Stimulated activated naive CD8-positive, alpha-beta T cell treated with anti-CD3 and anti-CD28 coated beads, Interleukin-15, amount 100 ng/mL, for 72 hours (primary cell): ENCODE results near the gene RUNDC3A.
A peak's percentile ranks its signal among the peaks of the same experiment; 100 is the strongest.

ENCODE experiments used
- ATAC-seq: fragments of 150-1000 bp; cut with Tn5 transposase; 2 replicates; pipeline ENCODE4 v1.10.0; 2021; ENCODE audit warnings: mild to moderate bottlenecking, moderate library complexity
- DNase-seq, 2 donors: peaks; one replicate each; pipeline ENCODE4 v3.0.0; 2021 to 2022
- H3K27ac Mint-ChIP-seq, 2 donors: one replicate each; pipeline ENCODE4 v1.8.0; 2022; ENCODE audit warnings: mild to moderate bottlenecking in 2 of 2, mixed read lengths in 2 of 2, moderate library complexity in 2 of 2
- H3K27me3 Mint-ChIP-seq: one replicate; pipeline ENCODE4 v1.8.0; 2022; ENCODE audit warnings: mixed read lengths
- H3K4me1 Mint-ChIP-seq: one replicate; pipeline ENCODE4 v1.8.0; 2022; ENCODE audit warnings: mild to moderate bottlenecking, mixed read lengths
- H3K4me3 Mint-ChIP-seq, 2 donors: one replicate each; pipeline ENCODE4 v1.8.0; 2022; ENCODE audit warnings: mild to moderate bottlenecking in 2 of 2, mixed read lengths in 2 of 2, moderate library complexity in 1 of 2
- H3K9me3 Mint-ChIP-seq, 2 donors: one replicate each; pipeline ENCODE4 v1.8.0; 2022; ENCODE audit warnings: mixed read lengths in 2 of 2

Gene RUNDC3A

DNA sequence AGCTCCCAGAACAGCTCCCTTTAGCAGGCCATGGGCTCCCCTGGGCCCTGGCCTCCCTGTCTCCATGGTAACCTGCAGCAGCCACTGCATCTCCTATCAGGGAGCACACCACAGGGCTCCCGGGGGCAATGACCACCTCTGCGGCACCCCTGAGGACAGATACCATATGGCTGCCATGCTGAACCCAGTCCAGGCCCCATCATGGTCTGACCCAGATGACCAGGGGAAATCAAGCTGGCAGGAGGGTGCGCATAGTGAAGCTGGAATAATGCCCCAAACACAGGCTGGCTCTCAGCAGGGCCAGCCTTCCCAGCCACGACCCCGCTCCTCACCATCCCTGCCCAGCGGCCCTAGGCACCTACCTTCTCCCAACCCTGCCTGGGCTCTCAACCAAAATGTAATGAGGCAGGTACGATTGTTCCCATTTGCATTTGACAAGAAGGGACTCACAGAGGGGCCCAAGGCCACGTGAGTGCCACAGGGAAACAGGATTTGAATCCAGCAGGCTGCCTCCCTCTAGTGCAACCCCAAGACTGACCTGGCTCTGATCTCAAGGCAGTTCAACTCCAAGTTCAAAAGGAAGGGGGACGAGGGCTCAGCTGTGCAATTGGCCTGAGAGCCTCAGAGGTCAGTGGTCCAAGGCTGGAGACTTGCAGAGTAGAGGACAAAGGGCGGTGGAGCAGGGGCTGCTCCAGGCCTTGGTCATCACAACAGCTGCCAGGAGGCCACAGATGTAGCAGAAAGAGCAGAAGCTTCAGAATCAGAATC lies 2.4 kb downstream of the RUNDC3A start:
- Mint-ChIP-seq H3K4me3 (no peak overlapping the region), H3K9me3 (no peaks in the 10 kb centered on the region), H3K4me1 (peaks cover 34% of the 10 kb centered on the region), H3K27me3 (peaks cover 81% of the 10 kb centered on the region), H3K27ac (no peak overlapping the region)
- DNase-seq (no peak), ATAC-seq (no peak)

DNA sequence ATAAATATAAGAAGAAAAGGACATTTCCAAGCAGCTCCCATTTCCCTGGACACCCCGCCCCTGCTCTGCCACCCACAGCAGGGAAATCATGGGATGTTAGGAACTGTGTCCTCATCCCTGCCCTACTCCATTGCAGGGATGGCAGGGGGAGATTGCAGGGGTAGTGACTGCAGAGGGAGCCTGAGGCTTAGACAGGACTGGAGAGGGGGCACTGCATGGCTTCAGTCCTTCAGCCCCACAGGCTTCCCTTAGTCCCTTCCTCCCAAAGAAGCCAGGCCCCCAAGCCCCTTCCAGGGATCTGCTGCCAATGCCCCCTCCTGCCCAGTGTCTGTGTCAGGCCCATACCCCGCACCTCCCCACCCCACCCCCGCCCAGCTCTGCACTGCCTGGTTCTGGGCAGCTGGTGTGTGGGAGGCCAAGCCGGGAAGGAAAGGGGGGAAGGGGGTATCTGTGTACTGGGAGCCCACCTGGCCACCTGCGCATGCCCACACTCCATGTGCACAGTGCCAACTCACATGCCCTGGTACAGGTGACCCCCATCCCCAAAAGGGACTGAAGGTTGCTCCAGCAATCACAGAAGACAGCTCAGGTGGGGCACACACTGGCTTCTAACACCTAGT lies 3.3 kb downstream of the RUNDC3A start:
- DNase-seq (no peak), ATAC-seq (no peak)
- H3K27ac Mint-ChIP-seq = no peak overlapping the region
- H3K4me3 Mint-ChIP-seq = no peak overlapping the region
- H3K27me3 Mint-ChIP-seq = peaks cover 82% of the 10 kb centered on the region
- H3K4me1 Mint-ChIP-seq = peaks cover 42% of the 10 kb centered on the region
- H3K9me3 Mint-ChIP-seq = no peaks in the 10 kb centered on the region

DNA sequence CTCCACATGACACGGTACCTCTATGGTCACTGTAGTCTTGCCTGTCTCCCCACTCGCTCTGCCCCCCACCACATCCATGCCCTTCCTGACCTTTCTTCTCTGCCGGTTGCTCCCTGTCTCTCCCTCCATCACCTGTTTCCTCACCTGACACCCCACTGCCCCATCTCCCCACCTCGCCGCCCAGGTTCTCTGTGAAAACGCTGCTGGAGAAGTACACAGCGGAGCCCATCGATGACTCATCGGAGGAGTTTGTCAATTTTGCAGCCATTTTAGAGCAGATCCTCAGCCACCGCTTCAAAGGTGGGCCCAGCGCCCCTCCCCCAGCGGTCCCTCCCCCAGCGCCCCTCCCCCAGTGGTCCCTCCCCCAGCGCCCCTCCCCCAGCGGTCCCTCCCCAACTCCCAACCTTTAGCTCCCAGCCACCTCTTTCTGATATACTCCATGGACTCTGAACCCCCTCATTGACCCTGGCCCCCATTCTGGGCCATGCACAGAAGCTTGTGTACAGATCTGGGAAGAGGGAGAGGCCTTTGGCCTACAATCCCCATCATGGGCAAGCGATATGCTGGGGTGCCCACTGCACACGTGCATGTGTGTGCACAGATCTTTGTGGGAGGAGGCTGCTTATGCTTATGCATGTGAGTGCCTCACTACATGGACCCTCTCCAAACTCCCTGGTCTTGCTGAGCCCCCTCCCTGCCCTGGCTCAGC lies 4.1 kb downstream of the RUNDC3A start:
- Mint-ChIP-seq H3K4me3 (no peak overlapping the region), H3K9me3 (no peaks in the 10 kb centered on the region), H3K27ac (no peak overlapping the region), H3K27me3 (peaks cover 82% of the 10 kb centered on the region), H3K4me1 (peaks cover 37% of the 10 kb centered on the region)
- DNase-seq (no peak), ATAC-seq (no peak)

DNA sequence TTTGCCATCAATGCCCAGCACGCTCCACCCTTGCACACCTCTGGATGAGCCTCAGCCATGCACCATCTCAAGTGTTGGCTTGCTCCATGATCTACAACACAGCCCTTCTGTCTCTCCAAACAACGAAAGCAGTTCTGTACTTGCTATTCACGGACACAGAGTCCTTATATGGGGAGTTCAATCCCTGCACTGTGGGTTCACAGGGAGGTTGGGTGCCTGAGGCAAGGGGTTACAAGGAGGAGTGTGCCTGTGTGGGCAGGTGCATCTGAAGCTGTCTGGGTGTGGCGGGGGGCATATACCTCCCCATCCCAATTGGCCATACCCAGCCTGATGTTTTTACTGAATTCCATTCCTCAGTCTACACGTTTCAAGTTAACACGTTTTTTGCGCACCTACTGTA lies 5.6 kb downstream of the RUNDC3A start:
- DNase-seq = no peak
- no peak for ATAC-seq
- peaks cover 82% of the 10 kb centered on the region for H3K27me3 Mint-ChIP-seq
- peaks cover 24% of the 10 kb centered on the region for H3K4me1 Mint-ChIP-seq
- H3K27ac Mint-ChIP-seq = no peak overlapping the region
- H3K4me3 Mint-ChIP-seq = peak overlapping the region; percentile 38 to 54
- H3K9me3 Mint-ChIP-seq = no peaks in the 10 kb centered on the region

DNA sequence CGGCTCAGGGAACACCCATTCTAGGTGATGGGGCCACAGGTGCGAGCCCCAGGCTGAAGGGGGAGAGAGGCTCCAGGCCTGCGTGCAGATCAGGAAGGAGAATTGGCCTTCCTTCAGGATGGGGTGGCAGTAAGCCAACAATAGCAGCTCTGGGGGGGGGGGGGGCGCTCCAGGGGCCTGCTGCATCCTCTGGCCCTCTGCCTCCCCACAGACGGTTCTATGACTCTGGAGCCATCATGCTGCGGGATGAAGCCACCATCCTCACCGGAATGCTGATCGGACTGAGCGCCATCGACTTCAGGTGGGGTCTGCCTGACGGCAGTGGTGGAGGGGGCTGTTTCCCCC lies 6.1 kb downstream of the RUNDC3A start:
- ATAC-seq (no peak), DNase-seq (no peak)
- Mint-ChIP-seq H3K27me3 (peaks cover 77% of the 10 kb centered on the region), H3K4me3 (peak overlapping the region; percentile 73 to 83), H3K9me3 (no peaks in the 10 kb centered on the region), H3K27ac (no peak overlapping the region), H3K4me1 (peaks cover 19% of the 10 kb centered on the region)

DNA sequence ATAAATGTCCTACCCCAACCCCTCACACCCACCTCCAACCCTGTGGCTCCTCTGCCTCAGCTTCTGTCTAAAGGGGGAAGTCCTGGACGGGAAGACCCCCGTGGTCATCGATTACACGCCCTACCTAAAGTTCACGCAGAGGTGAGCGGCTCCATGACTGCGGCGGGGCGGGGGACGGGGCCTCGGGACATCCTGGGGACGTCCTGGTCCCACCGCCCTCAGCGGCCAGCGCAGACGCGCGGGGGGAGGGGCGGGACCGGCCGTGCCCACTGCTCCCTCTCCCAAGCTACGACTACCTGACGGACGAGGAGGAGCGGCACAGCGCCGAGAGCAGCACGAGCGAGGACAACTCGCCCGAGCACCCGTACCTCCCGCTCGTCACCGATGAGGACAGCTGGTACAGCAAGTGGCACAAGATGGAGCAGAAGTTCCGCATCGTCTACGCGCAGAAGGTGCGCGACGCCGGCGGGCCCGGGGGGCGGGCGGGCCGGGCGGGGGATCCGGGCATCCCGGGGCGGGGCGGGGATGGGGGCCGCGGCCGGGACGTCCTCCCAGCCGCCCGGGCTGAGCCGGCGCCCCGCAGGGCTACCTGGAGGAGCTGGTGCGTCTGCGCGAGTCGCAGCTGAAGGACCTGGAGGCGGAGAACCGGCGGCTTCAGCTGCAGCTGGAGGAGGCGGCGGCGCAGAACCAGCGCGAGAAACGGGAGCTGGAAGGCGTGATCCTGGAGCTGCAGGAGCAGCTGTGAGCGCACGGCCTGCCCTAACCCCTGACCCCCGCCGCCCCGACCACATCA lies 6.7 kb downstream of the RUNDC3A start:
- H3K27ac Mint-ChIP-seq = no peak overlapping the region
- no peaks in the 10 kb centered on the region for H3K9me3 Mint-ChIP-seq
- peak overlapping the region; percentile 82 to 83 for H3K4me3 Mint-ChIP-seq
- H3K27me3 Mint-ChIP-seq = peaks cover 71% of the 10 kb centered on the region
- peak; percentile 76 for ATAC-seq
- DNase-seq = peak; percentile 45 to 49
- H3K4me1 Mint-ChIP-seq = peaks cover 14% of the 10 kb centered on the region

DNA sequence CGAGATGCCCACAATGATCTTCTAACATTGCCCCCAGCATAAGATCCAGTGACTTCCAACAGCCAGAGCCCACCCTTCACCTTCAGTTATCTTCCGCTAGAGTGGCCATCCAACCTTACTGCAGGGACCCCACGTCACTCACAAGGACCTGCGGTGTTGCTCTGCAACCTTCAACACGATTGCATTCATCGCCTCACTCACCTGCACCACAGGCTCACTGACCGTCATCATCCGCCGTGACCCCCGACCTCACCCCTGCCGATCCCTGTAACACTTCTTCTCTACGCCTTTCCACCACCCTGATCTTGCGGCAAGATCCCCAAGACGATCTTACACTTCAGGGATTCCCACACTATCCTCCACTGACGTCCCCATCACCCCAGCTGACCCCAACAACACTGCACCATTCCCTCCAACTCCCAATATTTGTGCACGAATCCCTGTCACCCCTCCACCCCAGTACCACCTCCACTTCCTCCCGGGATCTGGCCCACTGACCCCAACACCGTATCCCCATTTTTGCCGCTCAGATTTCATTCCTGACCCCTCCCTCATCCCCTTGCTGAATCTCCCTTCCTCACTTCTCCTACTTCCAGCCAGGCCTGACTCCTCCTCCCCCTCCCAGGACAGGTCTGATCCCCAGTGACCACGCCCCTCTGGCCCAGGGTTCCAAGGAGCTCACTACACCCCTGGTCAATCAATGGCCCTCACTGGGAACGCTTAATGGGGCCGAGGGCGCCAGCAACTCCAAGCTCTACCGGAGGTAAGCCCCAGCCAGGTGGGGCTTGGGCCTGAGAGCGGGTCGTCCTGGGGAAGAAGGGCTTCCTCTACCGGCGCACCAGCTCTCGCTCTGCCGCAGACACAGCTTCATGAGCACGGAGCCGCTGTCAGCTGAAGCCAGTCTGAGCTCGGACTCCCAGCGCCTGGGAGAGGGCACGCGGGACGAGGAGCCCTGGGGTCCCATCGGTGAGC lies 7.6 kb downstream of the RUNDC3A start:
- Mint-ChIP-seq H3K9me3 (no peaks in the 10 kb centered on the region), H3K27ac (peak overlapping the region in 1 of 2 donors; percentile 27), H3K27me3 (peaks cover 66% of the 10 kb centered on the region), H3K4me1 (peaks cover 13% of the 10 kb centered on the region), H3K4me3 (peak overlapping the region; percentile 82 to 83)
- no peak for ATAC-seq
- DNase-seq = no peak

DNA sequence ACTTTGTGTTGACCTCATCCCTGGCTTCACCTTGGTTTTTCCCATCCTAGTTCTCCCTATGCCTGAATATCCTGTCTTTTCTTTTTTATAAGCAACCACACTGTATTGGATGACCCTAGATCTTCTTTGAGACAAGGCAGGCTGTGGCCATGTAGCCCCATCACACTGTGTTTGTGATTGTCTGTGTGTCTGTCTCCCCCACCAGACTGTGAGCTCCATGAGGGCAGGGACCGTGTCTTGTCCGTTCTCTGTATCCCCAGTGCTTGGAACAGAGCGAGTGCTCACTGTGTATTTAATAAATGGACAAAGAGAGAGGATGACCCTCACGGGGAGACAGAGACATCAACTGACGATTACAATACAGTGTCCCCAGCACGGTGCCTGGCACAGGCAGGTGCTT lies 9.1 kb downstream of the RUNDC3A start:
- no peaks in the 10 kb centered on the region for H3K9me3 Mint-ChIP-seq
- H3K4me1 Mint-ChIP-seq = peaks cover 19% of the 10 kb centered on the region
- H3K27me3 Mint-ChIP-seq = peaks cover 58% of the 10 kb centered on the region
- ATAC-seq = no peak
- H3K27ac Mint-ChIP-seq = no peak overlapping the region
- no peak overlapping the region for H3K4me3 Mint-ChIP-seq
- no peak for DNase-seq

DNA sequence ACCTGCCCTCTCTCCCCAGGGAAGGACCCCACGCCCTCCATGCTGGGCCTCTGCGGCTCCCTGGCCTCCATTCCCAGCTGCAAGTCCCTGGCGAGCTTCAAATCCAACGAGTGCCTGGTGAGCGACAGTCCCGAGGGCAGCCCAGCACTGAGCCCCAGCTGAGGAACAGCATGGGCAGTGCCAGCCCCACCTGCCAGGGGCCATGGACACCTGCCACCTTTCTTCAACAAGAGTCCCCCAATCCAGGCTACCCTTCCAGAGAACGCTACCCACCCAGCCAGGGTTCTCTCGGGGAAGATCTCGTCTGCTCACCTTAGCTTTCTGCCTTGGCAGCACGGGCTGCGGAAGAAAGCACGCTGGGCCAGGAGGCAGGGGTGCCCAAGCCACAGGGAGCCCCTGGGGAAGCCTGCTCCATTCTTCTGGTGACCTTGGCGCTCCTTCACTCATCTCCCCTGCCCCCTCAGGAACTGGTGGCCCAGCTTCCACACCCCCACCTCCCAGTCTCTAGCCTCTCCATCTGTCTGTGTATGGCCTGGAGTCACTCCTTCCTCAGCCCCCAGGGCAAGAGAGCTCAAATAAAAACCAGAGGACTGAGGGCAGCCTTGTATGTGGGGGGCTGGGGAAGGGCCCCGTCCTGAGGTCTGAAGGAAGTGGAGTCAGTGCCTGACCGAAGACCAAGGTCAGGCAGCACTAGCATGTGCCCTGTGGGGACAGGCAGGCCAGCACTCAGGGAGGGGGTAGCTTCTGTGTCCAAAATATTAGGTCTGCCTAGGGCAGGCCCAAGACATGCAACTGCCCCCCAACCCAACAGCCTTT lies 9.9 kb downstream of the RUNDC3A start:
- peak overlapping the region in 1 of 2 donors; percentile 88 for H3K27ac Mint-ChIP-seq
- no peak for ATAC-seq

DNA sequence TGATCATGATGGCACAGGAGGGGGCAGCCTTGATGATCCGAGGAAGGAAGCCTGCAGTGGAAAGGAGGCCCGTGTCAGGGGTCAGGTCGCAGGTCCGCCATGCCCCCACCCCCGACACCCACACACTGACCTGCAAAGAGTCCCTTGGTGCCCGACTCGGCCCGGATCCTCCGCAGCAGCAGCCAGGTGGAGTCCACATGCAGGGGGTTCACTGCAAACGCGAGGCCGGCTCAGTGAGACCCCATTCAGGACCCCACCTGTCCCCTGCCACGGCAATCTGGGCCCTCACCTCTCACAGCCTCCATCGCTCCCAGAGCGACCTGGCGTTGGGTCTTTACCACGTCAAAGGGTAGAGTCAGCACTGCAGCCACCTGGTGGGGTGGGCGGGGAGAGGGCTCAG lies 11.7 kb downstream of the RUNDC3A start:
- no peak overlapping the region for H3K27ac Mint-ChIP-seq
- no peaks in the 10 kb centered on the region for H3K9me3 Mint-ChIP-seq
- no peak overlapping the region for H3K4me3 Mint-ChIP-seq
- DNase-seq = no peak
- ATAC-seq = no peak
- peaks cover 33% of the 10 kb centered on the region for H3K27me3 Mint-ChIP-seq
- H3K4me1 Mint-ChIP-seq = peaks cover 37% of the 10 kb centered on the region

More for the DNA sequence above, 9.9 kb downstream of the RUNDC3A start:
- Mint-ChIP-seq H3K9me3 (no peaks in the 10 kb centered on the region), H3K4me1 (peaks cover 27% of the 10 kb centered on the region), H3K27me3 (peaks cover 51% of the 10 kb centered on the region), H3K4me3 (no peak overlapping the region)
- no peak for DNase-seq

DNA sequence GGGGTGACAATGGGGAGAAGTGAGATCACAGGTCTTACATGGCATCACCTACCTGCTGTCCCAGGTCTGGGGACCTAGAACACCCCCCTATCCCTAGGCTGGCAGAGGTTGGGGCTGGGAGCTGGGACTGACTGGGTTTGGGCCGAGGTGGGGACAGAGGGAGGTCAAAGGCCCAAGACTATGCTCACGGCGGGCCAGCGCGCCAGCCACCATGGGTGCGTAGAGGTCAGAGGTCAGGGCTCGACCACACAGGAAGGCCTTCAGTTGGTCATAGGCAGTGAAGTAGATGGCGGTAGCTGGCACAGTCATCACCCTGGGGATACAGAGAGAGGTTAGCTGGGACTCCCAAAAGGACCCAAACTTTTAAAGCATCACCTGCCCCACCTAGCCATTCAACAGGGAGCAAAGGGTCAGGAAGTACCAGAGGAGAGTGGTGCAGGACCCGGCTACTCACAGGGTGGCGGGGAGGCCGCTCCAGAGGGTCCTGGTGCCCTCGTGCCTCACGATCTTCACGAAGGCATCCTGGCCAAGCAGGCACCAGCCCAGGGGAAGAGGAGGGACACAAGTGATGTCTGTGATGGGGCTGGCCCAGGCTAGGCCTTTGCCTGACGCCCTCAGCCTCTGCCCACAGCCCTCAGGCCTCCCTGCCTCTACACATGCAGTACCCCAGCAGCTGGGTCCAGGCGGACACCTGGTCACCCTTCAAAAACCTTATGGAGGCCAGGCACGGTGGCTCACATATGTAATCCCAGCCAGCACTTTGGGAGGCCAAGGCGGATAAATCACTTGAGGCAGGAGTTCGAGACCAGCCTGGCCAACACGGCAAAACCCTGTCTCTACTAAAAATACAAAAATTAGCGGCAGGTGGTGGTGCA lies 13.1 kb downstream of the RUNDC3A start:
- ATAC-seq = no peak
- DNase-seq = no peak
- H3K4me3 Mint-ChIP-seq = no peak overlapping the region
- H3K4me1 Mint-ChIP-seq = peaks cover 33% of the 10 kb centered on the region
- peaks cover 19% of the 10 kb centered on the region for H3K27me3 Mint-ChIP-seq
- H3K9me3 Mint-ChIP-seq = no peaks in the 10 kb centered on the region
- no peak overlapping the region for H3K27ac Mint-ChIP-seq

DNA sequence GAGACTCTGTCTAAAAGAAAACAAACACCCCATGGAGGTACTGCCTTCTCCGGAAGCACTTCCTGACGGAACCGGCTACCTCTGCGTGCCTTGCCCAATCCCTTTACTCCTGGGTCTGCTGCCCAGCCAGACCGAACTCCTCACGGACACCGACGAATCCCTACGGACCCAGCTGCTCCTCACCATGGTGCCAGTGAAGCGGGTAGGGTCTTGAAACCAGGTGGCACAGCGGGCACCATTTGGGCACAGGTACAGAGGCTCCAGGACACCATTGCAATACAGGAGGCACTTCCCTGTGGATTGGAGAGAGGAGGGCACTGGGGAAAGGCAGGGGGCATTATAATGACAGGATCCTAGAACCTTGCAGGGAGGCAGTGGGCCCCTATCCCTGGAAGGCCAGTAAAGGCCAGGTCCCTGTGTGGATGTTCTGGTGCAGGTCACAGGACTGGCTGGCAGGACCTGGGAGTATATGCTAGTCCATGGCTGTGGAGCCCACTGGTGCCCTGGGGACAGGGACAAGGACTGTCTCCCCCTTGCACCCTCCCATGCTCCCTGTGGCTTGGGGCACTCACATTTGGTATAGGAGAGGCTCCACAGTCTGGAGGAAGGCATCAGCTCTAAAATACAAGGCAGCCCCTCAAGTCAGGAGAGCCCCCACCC lies 14.0 kb downstream of the RUNDC3A start:
- Mint-ChIP-seq H3K4me1 (peaks cover 37% of the 10 kb centered on the region), H3K4me3 (peak overlapping the region in 1 of 2 donors; percentile 5), H3K27me3 (peaks cover 10% of the 10 kb centered on the region), H3K27ac (no peak overlapping the region), H3K9me3 (no peaks in the 10 kb centered on the region)
- DNase-seq = no peak
- ATAC-seq = no peak
